Upper lobe of right lung (tissue), 1 donor: ENCODE data around the gene CTXND1. TPM values are rescaled to one million over a fixed set of nuclear protein-coding genes. Genes with fewer than 3 reads are reported as not detected.

Experiments
- ATAC-seq: fragments of 200-7000 bp; cut with Tn5 transposase; one replicate; pipeline ENCODE4 v1.9.1; 2020; ENCODE audit warnings: mild to moderate bottlenecking, moderate library complexity
- DNase-seq: peaks from one replicate; pipeline ENCODE4 v3.0.0-alpha.2; 2020
- H3K27ac ChIP-seq: fragments of 200-600 bp; one replicate; pipeline ENCODE4 v1.8.0; 2022
- H3K27me3 ChIP-seq: fragments of 200-600 bp; one replicate; pipeline ENCODE4 v1.8.0; 2022; ENCODE audit warnings: mild to moderate bottlenecking
- H3K36me3 ChIP-seq: fragments of 200-600 bp; one replicate; pipeline ENCODE4 v1.8.0; 2022
- H3K4me1 ChIP-seq: fragments of 200-600 bp; one replicate; pipeline ENCODE4 v1.8.0; 2022
- H3K4me3 ChIP-seq: fragments of 200-600 bp; one replicate; pipeline ENCODE4 v1.8.0; 2022; ENCODE audit warnings: mild to moderate bottlenecking
- H3K9me3 ChIP-seq: fragments of 200-600 bp; one replicate; pipeline ENCODE4 v1.8.0; 2022
- intact Hi-C: fragments of 100-400 bp; cut with DNase I; formaldehyde crosslinking; loops from one replicate; pipeline ENCODE4 v1.11.0; 2022
- total RNA-seq: library from RNA; stranded (reverse); fragmentation: NEBNext Ultra II Directional; extraction: Animal tissue kit (Norgen Biotek cat#: 25700); gene quantifications from one replicate; pipeline ENCODE4 v1.2.1, GENCODE V29; 2021
- TF ChIP-seq, protein P1 (sequence below): fragments of 200-600 bp; IDR thresholded peaks from one replicate; pipeline ENCODE4 v1.8.0; 2022; ENCODE audit warnings: antibody characterized with exemption
- donor health status: DM: no; HTN: yes; CAD: no; lungs with severe emphysema.

Gene CTXND1
- total RNA-seq, 1 donor from 2014 or later = 1.9 TPM

- intact Hi-C loops = no loop called here
- Histone ChIP-seq H3K4me3 (no peak overlapping the region), H3K27ac (no peak overlapping the region), H3K36me3 (no peaks in the 10 kb centered on the region), H3K27me3 (peaks cover 8% of the 10 kb centered on the region), H3K4me1 (no peaks in the 10 kb centered on the region), H3K9me3 (no peaks in the 10 kb centered on the region)
- no peak for DNase-seq
- no peak for ATAC-seq
- TF ChIP-seq, protein P1, sequence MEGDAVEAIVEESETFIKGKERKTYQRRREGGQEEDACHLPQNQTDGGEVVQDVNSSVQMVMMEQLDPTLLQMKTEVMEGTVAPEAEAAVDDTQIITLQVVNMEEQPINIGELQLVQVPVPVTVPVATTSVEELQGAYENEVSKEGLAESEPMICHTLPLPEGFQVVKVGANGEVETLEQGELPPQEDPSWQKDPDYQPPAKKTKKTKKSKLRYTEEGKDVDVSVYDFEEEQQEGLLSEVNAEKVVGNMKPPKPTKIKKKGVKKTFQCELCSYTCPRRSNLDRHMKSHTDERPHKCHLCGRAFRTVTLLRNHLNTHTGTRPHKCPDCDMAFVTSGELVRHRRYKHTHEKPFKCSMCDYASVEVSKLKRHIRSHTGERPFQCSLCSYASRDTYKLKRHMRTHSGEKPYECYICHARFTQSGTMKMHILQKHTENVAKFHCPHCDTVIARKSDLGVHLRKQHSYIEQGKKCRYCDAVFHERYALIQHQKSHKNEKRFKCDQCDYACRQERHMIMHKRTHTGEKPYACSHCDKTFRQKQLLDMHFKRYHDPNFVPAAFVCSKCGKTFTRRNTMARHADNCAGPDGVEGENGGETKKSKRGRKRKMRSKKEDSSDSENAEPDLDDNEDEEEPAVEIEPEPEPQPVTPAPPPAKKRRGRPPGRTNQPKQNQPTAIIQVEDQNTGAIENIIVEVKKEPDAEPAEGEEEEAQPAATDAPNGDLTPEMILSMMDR = no peak
Measured at GRCh38 chr15:80266745-80267144, 14.7 kb upstream of the CTXND1 start.

GRCh38 chr15:80266113-80266512 lies 14.1 kb upstream of the CTXND1 start:
- Histone ChIP-seq H3K36me3 (no peaks in the 10 kb centered on the region), H3K4me3 (no peak overlapping the region), H3K27me3 (peaks cover 8% of the 10 kb centered on the region), H3K27ac (no peak overlapping the region), H3K9me3 (no peaks in the 10 kb centered on the region), H3K4me1 (no peaks in the 10 kb centered on the region)
- no peak for DNase-seq
- TF ChIP-seq, protein P1 = no peak
- no peak for ATAC-seq
- intact Hi-C loops = no loop called here

DNA sequence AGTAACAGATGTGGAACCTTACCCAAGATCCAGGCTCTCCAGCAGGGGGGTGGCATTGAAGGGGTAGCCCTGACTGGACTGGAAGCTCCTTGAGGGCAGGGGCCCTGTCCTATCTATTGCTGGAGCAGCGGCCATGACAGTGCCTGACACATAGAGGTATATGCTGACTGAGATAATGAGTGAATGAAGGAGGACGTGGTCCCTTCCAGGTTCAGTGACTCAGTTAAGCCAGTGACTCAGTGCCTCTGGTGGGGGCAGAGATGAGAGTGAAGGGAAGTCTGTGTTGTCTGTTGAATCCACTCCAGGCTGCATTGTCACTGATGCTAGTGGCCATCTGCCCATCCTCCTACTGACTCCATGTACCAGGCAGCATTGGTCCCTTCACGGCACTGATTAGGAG lies 13.0 kb upstream of the CTXND1 start:
- DNase-seq (no peak), ATAC-seq (no peak)
- Histone ChIP-seq H3K27me3 (peaks cover 8% of the 10 kb centered on the region), H3K36me3 (no peaks in the 10 kb centered on the region), H3K9me3 (no peaks in the 10 kb centered on the region), H3K4me3 (no peak overlapping the region), H3K27ac (no peak overlapping the region), H3K4me1 (no peaks in the 10 kb centered on the region)
- intact Hi-C loops = no loop called here
- TF ChIP-seq, protein P1 = no peak

DNA sequence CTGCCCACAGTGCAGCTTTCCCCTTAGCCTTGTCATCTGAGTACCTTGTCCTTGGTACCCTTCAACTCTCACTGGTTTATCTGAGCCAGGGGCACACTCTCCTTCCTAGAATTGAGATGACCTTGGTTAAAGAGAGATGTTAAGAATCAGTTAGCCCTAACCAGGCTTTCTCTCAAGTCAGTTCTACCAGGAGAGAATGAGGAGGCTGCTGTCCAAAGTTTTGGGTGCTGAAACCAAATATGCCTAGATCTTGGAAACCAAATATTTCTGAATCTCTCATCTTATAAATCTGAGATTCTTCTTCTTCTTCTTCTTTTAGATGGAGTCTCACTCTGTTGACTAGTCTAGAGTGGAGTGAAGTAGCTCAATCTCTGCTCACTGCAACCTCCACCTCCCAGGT lies 12.0 kb upstream of the CTXND1 start:
- TF ChIP-seq, protein P1 = no peak
- no peak for DNase-seq
- ATAC-seq = no peak
- Histone ChIP-seq H3K27me3 (peaks cover 8% of the 10 kb centered on the region), H3K9me3 (no peaks in the 10 kb centered on the region), H3K27ac (no peak overlapping the region), H3K4me3 (no peak overlapping the region), H3K4me1 (no peaks in the 10 kb centered on the region), H3K36me3 (no peaks in the 10 kb centered on the region)
- intact Hi-C loops = no loop called here

GRCh38 chr15:80260551-80260950 lies 8.5 kb upstream of the CTXND1 start:
- Histone ChIP-seq H3K9me3 (no peaks in the 10 kb centered on the region), H3K4me3 (no peak overlapping the region), H3K27ac (no peak overlapping the region), H3K36me3 (no peaks in the 10 kb centered on the region), H3K27me3 (peaks cover 7% of the 10 kb centered on the region), H3K4me1 (no peaks in the 10 kb centered on the region)
- peak; percentile 20 for ATAC-seq
- intact Hi-C loops = no loop called here
- DNase-seq = no peak
- TF ChIP-seq, protein P1 = no peak

DNA sequence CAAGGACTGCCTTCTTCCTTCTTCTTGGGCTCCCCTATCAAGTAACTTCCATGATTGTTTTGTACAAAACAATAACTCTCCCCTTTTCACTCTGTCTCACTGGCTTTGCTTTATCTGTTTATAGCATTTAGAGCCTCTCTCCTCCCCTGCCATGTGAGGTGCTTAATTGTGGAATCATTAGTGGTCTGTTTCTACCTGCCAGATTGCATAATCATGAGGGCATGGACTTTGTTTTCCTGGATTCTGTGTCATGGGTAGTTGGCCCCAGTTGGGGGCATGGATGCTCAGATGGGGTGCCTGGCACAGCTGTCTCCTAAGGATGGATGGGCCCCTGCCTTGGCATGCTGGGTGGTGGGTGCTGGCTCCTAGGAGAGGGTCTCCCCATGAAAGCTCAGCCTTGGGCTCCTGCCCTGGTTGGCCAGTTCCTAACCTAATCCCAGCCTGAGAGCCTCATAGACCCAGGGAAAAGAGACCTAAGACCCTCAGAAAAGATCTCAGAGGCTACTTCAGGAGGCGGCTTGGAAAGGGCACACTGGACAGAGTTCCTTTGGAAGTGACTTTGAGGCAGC lies 8.0 kb upstream of the CTXND1 start:
- Histone ChIP-seq H3K27me3 (peaks cover 12% of the 10 kb centered on the region), H3K4me3 (no peak overlapping the region), H3K36me3 (no peaks in the 10 kb centered on the region), H3K27ac (no peak overlapping the region), H3K4me1 (no peaks in the 10 kb centered on the region), H3K9me3 (no peaks in the 10 kb centered on the region)
- ATAC-seq = peak; percentile 13
- intact Hi-C loops = no loop called here
- DNase-seq = no peak
- TF ChIP-seq, protein P1 = no peak
